NCI-H1092 treated with DMSO at 0.1 percent for 48 hours (cell line): ENCODE results near the gene CTNNA2.

Experiments used
- DNase-seq: peaks from one replicate; lab custom pipeline; 2025; lab: John Stamatoyannopoulos, UW

Gene CTNNA2

DNA sequence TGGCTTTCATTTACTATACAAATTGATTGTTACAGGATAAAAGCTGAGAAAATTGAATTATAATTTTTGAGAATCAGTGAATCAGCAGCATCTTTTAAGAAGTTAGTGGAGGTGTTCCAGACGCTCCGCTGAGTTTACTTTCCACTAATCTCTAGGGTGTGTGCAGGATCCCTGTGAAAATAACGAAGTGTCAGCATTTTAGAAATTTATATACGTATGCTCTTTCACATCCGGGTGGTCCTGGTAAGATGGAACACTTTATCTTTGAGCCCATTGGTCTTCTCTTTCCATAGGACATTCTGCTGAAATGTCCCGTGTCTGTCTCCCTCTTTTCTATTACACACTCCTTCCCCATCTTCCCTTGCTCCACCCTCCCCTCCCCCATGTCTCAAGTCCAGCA lies 1060.3 kb downstream of the CTNNA2 start:
- no peak for DNase-seq

DNA sequence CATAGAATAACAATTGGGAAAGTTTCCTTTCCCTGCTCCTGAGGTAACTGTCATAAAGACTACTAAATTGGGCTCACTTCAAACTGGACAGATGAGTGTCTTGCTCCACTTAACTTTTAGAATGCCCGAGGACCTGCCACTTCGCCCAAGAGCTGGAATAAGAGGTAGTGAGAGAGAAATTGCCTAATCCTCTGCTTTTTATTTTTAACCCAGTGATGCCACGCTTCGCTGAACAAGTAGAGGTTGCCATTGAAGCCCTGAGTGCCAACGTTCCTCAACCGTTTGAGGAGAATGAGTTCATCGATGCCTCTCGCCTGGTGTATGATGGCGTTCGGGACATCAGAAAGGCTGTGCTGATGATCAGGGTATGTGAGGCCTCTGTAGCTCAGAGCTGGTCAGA lies 1061.1 kb downstream of the CTNNA2 start:
- DNase-seq: no peak

DNA sequence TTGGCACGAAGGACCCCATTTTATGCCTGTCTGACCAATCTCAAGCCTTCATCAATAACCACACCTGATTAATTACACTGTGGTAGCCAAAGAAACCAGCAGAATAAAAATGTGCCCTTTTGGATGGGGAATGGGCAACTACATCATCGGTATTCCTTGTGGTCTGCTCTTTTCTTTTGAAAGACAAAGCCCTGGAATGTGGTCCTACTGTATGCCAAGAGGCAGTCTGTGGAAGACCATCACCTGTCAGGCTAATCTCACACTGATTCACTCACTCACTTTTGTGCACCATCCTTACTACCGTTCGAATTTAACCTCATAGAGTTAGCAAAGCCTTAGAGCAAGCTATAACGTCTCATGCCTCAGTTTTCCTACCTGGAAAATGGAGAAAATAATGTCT lies 1066.9 kb downstream of the CTNNA2 start:
- DNase-seq: no peak

DNA sequence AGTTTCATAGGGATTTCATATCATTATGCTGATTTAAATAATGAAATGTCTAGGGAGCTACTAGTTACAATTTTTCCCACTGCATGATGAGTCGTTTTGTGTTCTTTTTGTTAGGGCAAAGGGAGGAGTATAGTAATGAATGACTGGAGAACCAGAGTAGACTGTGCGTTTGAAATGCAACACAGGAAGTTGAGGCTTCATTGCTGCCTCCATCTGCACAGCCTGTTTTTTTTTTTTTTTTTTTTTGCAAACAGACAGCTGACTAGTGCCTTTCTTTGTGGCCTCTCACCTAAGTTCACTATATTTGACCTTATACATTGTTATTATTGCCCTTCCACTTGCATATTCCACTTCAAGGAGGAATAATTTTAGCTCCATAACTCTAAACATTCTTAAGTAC lies 1078.4 kb downstream of the CTNNA2 start:
- DNase-seq: no peak

DNA sequence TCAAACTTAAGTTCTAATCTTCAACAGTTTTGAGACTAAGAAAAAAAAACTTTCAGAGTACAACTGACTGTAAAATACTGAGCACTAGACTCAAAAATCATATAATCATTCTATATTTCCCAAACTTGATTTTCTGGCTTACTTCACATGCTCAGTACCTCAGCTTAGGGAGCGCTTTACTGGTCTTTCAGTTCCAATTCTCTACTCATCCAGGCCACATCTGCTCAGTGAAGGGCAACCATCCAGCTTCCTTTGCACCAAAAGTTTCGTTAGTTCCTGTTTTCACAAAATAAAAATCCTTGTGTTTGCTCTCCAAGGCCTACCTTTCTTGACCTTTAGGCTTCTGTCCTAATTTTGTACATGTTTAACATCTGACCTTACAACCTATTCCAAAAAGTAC lies 1079.3 kb downstream of the CTNNA2 start:
- no peak for DNase-seq

DNA sequence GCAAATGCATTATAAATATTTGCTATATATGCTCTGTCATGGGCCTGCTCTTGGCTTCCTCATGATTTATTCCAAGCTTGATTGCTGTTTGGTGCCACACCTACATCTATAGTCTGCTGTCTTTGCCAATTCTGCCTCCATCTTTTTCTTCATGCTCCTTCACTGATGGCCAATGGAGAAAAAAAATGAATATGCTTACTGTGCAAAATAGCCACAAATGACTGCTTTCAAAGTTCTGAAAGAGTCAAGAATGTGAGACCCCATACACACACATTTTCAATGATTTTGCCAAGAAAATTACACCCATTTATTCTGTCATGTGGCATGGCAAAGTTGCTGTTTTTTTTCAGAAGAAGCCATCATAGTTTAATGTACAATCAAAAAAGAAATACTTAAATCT lies 1097.3 kb downstream of the CTNNA2 start:
- DNase-seq: no peak

DNA sequence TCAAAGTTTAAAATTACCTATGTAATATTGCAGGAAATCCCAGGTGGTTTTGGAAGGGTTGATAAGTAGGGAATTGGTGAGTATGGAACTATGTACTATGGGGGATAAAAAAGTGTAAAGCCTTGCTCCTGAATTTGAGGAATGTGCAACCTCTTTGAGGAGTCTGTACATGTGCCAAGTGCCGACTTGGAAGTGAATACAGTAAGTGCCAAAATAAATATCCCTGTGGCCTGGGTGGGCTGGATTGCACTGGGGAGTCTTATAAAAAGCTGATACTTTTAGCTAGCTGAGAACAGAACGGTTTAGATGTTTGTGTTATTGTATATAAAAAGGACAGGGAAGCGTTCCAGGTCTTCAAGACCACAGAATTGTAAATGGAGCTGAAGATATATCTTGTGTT lies 1108.8 kb downstream of the CTNNA2 start:
- no peak for DNase-seq

DNA sequence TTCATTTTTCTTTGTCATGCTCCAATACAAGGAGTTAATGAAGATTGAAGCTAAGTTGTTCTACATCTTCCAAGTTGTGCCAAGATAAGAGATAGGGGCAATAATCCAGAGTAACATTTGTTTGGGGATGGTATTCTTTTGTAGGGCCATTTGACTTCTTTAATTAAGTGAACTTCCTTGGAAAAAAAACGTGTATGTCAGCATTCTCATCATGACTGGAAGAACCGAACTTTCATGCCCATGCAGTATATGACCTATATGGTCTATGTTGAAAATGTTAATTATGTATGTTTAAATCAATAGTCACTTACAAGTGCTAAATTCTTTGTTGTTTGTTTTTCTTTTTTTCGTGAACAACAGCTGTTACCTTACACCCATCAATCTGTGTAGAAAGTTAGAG lies 1111.2 kb downstream of the CTNNA2 start:
- no peak for DNase-seq

DNA sequence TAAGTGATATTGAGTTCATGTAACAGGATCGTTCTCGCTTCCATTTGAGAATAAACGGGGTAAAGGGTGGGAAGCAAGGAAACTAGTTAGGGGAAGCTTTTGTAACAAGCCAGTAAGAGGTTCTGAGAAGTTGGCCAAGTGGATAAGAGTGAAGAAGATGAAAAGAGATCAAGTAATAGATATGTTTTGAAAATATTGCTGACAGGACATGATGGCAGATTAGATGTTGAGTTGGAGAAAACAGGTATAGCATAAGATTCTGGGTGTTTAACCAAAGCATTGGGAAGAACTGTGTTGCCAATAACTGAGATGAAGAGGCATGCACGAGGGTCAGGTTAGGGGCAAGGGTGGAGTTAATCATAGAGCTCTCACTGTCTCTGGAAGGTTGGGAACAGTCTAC lies 1121.7 kb downstream of the CTNNA2 start:
- no peak for DNase-seq

DNA sequence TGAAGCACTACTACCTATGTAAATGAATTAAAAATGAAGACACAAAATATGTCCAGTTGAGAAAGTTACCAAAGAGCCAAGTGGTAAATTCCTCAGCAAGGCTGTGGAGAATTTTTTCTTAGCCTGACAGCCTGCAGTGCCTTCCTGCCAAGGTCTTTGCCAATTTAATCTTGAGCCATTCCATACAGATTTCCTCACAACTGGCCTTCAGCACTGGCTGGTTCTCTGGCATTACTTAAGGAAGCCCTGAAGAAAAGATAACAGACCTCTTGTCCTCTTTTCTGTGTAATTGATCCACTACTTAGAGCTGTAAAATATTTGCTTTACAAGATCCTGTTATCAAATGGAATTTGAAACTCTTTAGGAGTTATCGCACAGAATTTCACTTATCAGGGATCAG lies 1125.9 kb downstream of the CTNNA2 start:
- DNase-seq: no peak

DNA sequence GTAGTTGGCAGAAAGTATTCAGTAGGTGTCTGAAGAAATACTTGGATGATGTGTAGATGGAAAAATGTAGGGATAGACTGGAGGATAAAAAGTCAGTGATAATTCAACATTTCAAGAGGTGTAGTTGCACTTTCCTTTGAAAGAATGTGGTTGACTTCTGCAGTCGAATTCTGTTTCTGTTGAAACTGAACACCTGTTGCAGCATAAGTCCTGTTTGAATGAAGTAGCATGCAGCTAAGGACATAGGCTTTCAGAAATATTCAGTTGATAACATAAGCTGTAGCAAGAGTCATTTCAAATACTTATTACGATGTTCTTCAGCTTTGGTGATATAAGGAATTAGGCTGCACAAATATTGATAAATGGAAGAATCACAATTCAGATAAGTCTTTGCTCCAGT lies 1129.6 kb downstream of the CTNNA2 start:
- no peak for DNase-seq

DNA sequence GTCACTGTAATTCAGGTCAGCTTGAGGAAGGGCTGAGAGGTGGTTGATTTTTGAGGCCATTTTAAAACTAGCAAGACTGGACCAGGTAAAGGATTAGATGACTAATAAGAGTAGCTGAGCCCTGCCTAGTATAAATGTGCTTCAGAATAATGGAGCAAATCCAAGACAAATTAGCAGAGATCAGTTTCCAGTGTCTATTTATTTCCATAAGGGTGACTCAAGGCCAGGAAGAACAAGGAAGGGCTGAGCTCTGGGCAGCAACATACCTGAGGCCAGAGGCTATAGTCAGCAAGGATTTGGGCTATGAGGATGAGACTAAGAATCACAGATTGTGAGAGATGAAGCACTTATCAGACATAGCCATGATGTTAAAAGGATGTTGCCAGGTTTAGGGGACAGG lies 1130.7 kb downstream of the CTNNA2 start:
- no peak for DNase-seq

DNA sequence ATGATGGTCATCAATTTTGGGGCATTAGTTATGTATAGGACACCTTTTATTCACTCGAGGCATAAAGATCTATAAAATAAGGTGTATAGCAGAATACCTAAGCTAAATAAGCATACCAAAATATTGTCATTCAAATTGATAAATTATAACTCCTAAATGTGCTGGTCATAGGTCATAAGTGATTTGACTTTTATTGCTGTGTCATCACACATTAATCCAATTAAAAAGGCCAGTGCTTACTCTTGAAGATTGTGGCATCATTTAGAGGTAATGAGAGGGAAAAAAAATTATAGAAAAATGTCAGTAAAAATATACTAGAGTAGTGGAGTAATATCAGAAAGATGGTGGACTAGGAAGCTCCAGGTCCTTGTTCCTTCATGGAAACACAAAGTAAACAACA lies 1138.6 kb downstream of the CTNNA2 start:
- DNase-seq: no peak

DNA sequence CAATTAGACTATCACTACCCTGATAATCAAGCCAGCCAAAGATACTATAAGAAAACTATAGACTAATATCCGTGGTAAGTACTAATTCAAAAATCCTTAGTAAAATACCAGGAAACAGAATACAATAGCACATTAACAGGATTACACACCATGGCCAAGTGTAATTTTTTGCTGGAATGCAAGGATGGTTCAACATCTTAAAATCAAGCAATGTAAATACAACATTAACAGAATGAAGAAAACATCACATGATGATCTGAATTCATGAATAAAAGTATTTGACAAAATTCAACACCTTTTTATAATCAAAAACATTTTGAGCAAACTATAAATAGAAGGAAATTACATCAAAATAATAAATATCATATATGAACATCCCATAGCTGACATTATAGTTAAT lies 1142.4 kb downstream of the CTNNA2 start:
- DNase-seq: no peak

DNA sequence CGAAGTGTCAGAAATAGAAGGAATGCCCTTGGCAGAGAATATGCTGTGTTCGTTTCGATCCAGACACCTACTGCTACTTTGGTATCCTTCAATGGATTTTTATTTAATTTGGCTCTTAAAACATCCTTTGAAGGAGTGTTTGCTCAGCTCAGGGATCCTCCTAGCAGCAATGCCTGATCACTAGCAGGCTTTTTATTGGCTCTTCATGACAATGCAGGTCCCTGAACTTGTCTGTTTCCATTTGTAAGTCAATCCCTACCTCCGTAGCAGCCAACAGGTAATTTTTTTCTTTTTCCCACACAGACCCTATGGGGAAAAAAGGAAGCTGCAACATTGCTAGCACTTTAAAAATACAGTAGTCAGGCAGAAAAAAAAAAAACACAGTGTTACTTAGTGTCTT lies 1157.9 kb downstream of the CTNNA2 start:
- DNase-seq: no peak

DNA sequence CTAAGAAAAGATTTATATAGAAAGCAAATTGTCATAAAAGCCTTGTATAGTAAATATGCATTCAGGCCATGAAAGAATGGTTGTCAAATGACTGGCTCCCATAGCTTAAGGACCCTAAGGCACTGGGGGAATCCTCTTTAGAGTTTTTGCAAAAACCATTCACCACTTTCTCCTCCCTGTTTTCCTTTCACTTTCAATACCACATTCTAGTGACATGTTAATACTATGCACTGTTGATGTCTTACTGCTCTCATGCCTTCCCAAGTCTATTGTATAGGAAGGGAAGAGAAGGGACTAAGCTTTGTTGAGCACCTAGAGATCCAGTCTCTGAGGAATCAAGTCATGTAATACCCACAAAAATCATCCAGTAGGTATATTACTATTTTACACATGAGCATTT lies 1174.7 kb downstream of the CTNNA2 start:
- DNase-seq: no peak

DNA sequence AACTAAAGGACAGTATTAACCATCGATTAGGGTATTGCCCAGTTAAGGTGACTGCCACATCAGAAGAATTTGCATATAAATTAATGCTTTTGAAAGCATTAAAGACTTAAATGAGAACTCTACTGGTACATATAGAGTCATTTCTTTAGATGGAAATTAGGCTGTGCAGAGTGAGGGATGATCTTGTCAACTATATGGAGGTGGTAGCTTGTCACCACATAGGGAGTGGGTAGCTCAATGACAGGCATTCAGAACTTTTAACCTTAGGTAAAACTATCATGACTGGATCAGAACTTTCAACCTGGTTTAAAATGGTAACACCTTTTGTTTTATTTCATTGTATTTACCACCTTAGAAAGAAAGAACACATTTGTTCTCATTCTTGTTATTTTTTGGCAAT lies 1176.3 kb downstream of the CTNNA2 start:
- DNase-seq: no peak
